Lung (tissue), 12 donors: Measurements from ENCODE around the gene TPBG. TPM values are rescaled to one million over a fixed set of nuclear protein-coding genes. Genes with fewer than 3 reads are reported as not detected.

ENCODE experiments used
- ATAC-seq: fragments of 200-7000 bp; cut with Tn5 transposase; one replicate; pipeline ENCODE4 v1.9.1; 2020; ENCODE audit warnings: moderate number of reproducible peaks; ENCODE audit not compliant: insufficient read depth, low FRiP score
- DNase-seq, 3 donors: peaks; one replicate each; pipeline ENCODE4 v3.0.0-alpha.2; 2013 to 2017
- H3K27ac ChIP-seq, 2 donors: one replicate each; pipeline ENCODE4 v1.5.1; 2013; ENCODE audit warnings: mild to moderate bottlenecking in 2 of 2, moderate library complexity in 2 of 2, control low read depth in 1 of 2, inconsistent platforms in 1 of 2, low read depth in 1 of 2, low read length in 1 of 2
- H3K27me3 ChIP-seq, 3 donors: one replicate each; pipeline ENCODE4 v1.5.1; 2013; ENCODE audit warnings: low read length in 2 of 3; ENCODE audit not compliant: control insufficient read depth in 3 of 3, insufficient read depth in 3 of 3
- H3K36me3 ChIP-seq, 4 donors: one replicate each; pipeline ENCODE4 v1.5.1; 2013; ENCODE audit warnings: low read length in 4 of 4, mild to moderate bottlenecking in 1 of 4, moderate library complexity in 1 of 4; ENCODE audit not compliant: control insufficient read depth in 4 of 4, insufficient read depth in 4 of 4
- H3K4me1 ChIP-seq, 5 donors: one replicate each; pipeline ENCODE4 v1.5.1; 2013; ENCODE audit warnings: low read length in 5 of 5, mild to moderate bottlenecking in 2 of 5, moderate library complexity in 1 of 5; ENCODE audit not compliant: control insufficient read depth in 5 of 5, insufficient read depth in 5 of 5
- H3K4me3 ChIP-seq: one replicate; pipeline ENCODE4 v1.5.1; 2013; ENCODE audit warnings: mild to moderate bottlenecking, control low read depth, moderate library complexity
- H3K9ac ChIP-seq, 2 donors: one replicate each; pipeline ENCODE4 v1.5.1; 2013; ENCODE audit warnings: low read length in 2 of 2, control low read depth in 1 of 2; ENCODE audit not compliant: insufficient read depth in 1 of 2
- H3K9me3 ChIP-seq, 4 donors: one replicate each; pipeline ENCODE4 v1.5.1; 2013; ENCODE audit warnings: low read length in 3 of 4, mild to moderate bottlenecking in 1 of 4, moderate library complexity in 1 of 4; ENCODE audit not compliant: control insufficient read depth in 4 of 4, insufficient read depth in 3 of 4
- CTCF ChIP-seq: IDR thresholded peaks from 2 replicates; pipeline ENCODE4 v1.5.1; 2012; ENCODE audit warnings: mild to moderate bottlenecking; ENCODE audit errors: control extremely low read depth, extremely low read depth
- WGBS, 2 donors: extraction: QIAGEN DNeasy Blood & Tissue Kit; methylation state at CpG; one replicate each; pipeline ENCODE4 v1.1.7; 2013; 5-methylcytosine and 5-hydroxymethylcytosine counted together
- polyA plus RNA-seq, 2 donors: library from polyadenylated mRNA; stranded (reverse); fragments of 200-250 nt; gene quantifications; one replicate each; pipeline ENCODE4 v1.2.1, GENCODE V29; 2013
- total RNA-seq, 2 donors: library from RNA; depleted of rRNA in 1 of 2; stranded (reverse); fragments of >200 nt in 1 of 2; gene quantifications; one replicate each; pipeline ENCODE4 v1.2.1, GENCODE V29; 2014 to 2021
- donor health status: control.
- donor health status: control.
- donor health status: Bipolar disorder and iron deficiency.
- donor health status: healthy.
- donor health status: DM: yes; HTN: yes; CAD: no.

Gene TPBG
- total and polyA plus RNA-seq, 4 donors = 6.1 to 14.4 (median 9.1) TPM

- TF ChIP-seq CTCF = no peak
Measured at GRCh38 chr6:82361631-82362030, 2.0 kb upstream of the TPBG start.

DNA sequence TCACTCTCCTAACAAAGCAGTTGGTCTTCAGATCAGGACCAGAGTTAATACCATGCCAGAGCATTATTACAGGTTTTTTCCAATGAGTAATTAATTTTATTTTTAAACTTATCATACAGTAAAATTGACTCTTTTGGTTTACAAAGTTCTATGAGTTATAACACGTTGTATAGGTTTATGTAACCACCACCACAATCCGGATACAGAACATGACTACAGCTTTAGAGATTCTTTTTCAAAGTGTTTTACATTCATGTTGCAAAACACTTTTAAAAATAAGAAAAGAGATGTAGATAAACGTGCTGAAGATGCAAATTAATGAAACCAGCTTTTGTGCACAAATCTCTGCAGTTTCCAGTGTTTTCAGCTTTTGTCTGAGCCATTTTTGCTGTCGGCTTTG, 1.5 kb upstream of the TPBG start:
- WGBS, 2 donors = 52 to 56% methylated on average over 4 of the region's 4 CpGs
- ATAC-seq (no peak), DNase-seq (no peak)
- H3K4me3 ChIP-seq = no peak overlapping the region
- H3K36me3 ChIP-seq = no peaks in the 10 kb centered on the region
- no peak overlapping the region for H3K9ac ChIP-seq
- TF ChIP-seq CTCF = no peak
- H3K27ac ChIP-seq = no peak overlapping the region
- no peaks in the 10 kb centered on the region for H3K9me3 ChIP-seq
- peaks cover 0 to 8% (median 0%) of the 10 kb centered on the region in 5 donors for H3K4me1 ChIP-seq
- H3K27me3 ChIP-seq = peaks cover 0 to 36% (median 34%) of the 10 kb centered on the region in 3 donors

More at GRCh38 chr6:82361631-82362030, 2.0 kb upstream of the TPBG start:
- ATAC-seq = no peak
- Histone ChIP-seq H3K9ac (no peak overlapping the region), H3K36me3 (no peaks in the 10 kb centered on the region), H3K9me3 (no peaks in the 10 kb centered on the region), H3K27ac (no peak overlapping the region), H3K4me1 (peaks cover 0 to 8% (median 0%) of the 10 kb centered on the region in 5 donors), H3K4me3 (no peak overlapping the region), H3K27me3 (peaks cover 0 to 36% (median 34%) of the 10 kb centered on the region in 3 donors)
- 69 to 83% methylated on average over 3 of the region's 3 CpGs for WGBS, 2 donors
- DNase-seq = no peak

DNA sequence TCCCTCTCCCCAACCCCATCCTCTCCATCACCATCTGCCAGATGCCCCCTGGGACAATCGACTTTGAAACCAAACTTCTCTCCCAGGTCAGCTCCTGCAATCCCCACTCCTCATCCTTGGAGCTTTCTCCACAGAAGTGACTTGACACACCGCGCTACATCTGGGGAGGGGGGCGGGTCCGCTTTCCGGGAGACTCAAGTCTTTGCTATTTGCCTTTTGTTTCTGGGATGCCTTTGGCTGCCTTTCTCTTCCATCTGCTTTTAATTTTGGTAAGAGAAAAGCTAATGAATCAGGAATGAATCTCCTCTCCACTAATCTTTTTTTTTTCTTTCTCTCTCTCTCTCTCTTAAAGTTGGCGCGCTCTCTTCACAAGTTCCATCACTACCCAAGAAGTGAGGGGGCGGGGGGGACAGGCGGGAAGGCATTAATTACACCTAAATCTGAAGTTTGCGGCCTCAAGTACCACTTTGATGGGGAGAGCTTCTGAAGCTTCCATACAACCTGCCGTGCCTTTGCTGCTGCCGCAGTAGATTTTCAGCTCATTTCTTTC, 664 bp upstream of the TPBG start:
- Histone ChIP-seq H3K4me1 (peaks cover 0 to 8% (median 0%) of the 10 kb centered on the region in 5 donors), H3K27me3 (peaks cover 0 to 36% (median 34%) of the 10 kb centered on the region in 3 donors), H3K4me3 (no peak overlapping the region), H3K9ac (no peak overlapping the region), H3K27ac (no peak overlapping the region), H3K36me3 (no peaks in the 10 kb centered on the region), H3K9me3 (no peaks in the 10 kb centered on the region)
- WGBS, 2 donors = 5 to 6% methylated on average over 13 of the region's 13 CpGs
- DNase-seq = no peak
- TF ChIP-seq CTCF = no peak
- ATAC-seq = no peak
